ENCODE data around the gene UTP11.

GRCh38 chr1:38041936-38042834 lies 29.7 kb downstream of the UTP11 start:
- no peak for TF ChIP-seq CTCF (conservative IDR thresholded peaks at IDR 0.05)
- TF ChIP-seq ZFX (IDR thresholded peaks at IDR 0.05): no peak
